GM23338 (cell line): ENCODE measurements around the gene LAMA4. TPM values are rescaled to one million over a fixed set of nuclear protein-coding genes. Genes with fewer than 3 reads are reported as not detected.

Experiments
- ATAC-seq: fragments of 200-7000 bp; cut with Tn5 transposase; 3 replicates; pipeline ENCODE4 v1.9.1; 2020
- DNase-seq: peaks from one replicate; pipeline ENCODE4 v3.0.0-alpha.2; 2015; ENCODE audit warnings: low spot score
- H2AFZ ChIP-seq: fragments of 200-600 bp; sonication (generic); 2 replicates; pipeline ENCODE4 v1.8.0; 2016; ENCODE audit warnings: antibody characterized with exemption, mild to moderate bottlenecking, moderate library complexity
- H3F3A ChIP-seq: fragments of 200-600 bp; sonication (generic); replicated peaks from 2 replicates; pipeline ENCODE4 v1.8.0; 2017; ENCODE audit warnings: antibody characterized with exemption, mixed run types, low read depth
- H3K27ac ChIP-seq: fragments of 200-600 bp; sonication (generic); 2 replicates; pipeline ENCODE4 v1.6.1; 2016; ENCODE audit warnings: low read depth
- H3K27me3 ChIP-seq: fragments of 200-600 bp; sonication (generic); 2 replicates; pipeline ENCODE4 v1.8.0; 2016; ENCODE audit warnings: mild to moderate bottlenecking, mixed run types, moderate library complexity; ENCODE audit not compliant: insufficient read depth
- H3K36me3 ChIP-seq: fragments of 200-600 bp; sonication (generic); 2 replicates; pipeline ENCODE4 v1.8.0; 2016; ENCODE audit warnings: mild to moderate bottlenecking; ENCODE audit not compliant: insufficient read depth
- H3K4me1 ChIP-seq: fragments of 200-600 bp; sonication (generic); 2 replicates; pipeline ENCODE4 v1.8.0; 2016; ENCODE audit warnings: mild to moderate bottlenecking, moderate library complexity; ENCODE audit not compliant: insufficient read depth
- H3K4me2 ChIP-seq: fragments of 200-600 bp; sonication (generic); 2 replicates; pipeline ENCODE4 v1.7.1; 2017; ENCODE audit warnings: mixed run types
- H3K4me3 ChIP-seq: fragments of 200-600 bp; sonication (generic); 2 replicates; pipeline ENCODE4 v1.6.1; 2016; ENCODE audit warnings: mixed run types
- H3K79me2 ChIP-seq: fragments of 200-600 bp; sonication (generic); replicated peaks from 2 replicates; pipeline ENCODE4 v1.8.0; 2017; ENCODE audit warnings: mild to moderate bottlenecking; ENCODE audit not compliant: insufficient read depth
- H3K9me2 ChIP-seq: fragments of 200-600 bp; sonication (generic); 2 replicates; pipeline ENCODE4 v1.8.0; 2017; ENCODE audit not compliant: insufficient read depth
- H4K20me1 ChIP-seq: fragments of 200-600 bp; sonication (generic); replicated peaks from 2 replicates; pipeline ENCODE4 v1.8.0; 2017; ENCODE audit warnings: mild to moderate bottlenecking; ENCODE audit not compliant: insufficient read depth
- H3K27ac Mint-ChIP-seq: 2 replicates; pipeline ENCODE4 v1.8.0; 2020; ENCODE audit warnings: inconsistent platforms, mild to moderate bottlenecking, moderate library complexity, mixed read lengths
- H3K27me3 Mint-ChIP-seq: 3 replicates; pipeline ENCODE4 v1.8.0; 2022; ENCODE audit warnings: low read depth, mild to moderate bottlenecking, moderate library complexity, mixed read lengths, inconsistent platforms; ENCODE audit not compliant: insufficient read depth, poor library complexity
- H3K36me3 Mint-ChIP-seq: 3 replicates; pipeline ENCODE4 v1.8.0; 2021; ENCODE audit warnings: low read depth, mild to moderate bottlenecking, inconsistent platforms, moderate library complexity, mixed read lengths
- H3K4me1 Mint-ChIP-seq: 3 replicates; pipeline ENCODE4 v1.8.0; 2020; ENCODE audit warnings: mild to moderate bottlenecking, inconsistent platforms, mixed read lengths
- H3K4me3 Mint-ChIP-seq: 3 replicates; pipeline ENCODE4 v1.8.0; 2021; ENCODE audit warnings: moderate library complexity, mild to moderate bottlenecking, inconsistent platforms, mixed read lengths
- H3K9me3 Mint-ChIP-seq: 3 replicates; pipeline ENCODE4 v1.8.0; 2020; ENCODE audit warnings: moderate library complexity, mild to moderate bottlenecking, inconsistent platforms, mixed read lengths
- CREB1 ChIP-seq: fragments of 250-450 bp; sonication (Bioruptor Pico); IDR thresholded peaks from 2 replicates; pipeline ENCODE4 v1.5.0; 2020; ENCODE audit warnings: low read depth, mild to moderate bottlenecking, moderate library complexity
- ETS1 ChIP-seq: IDR thresholded peaks from 2 replicates; pipeline ENCODE4 v1.6.1; 2016; ENCODE audit warnings: antibody characterized with exemption
- EZH2 ChIP-seq: fragments of 200-600 bp; sonication (generic); IDR thresholded peaks from one replicate; pipeline ENCODE4 v1.8.0; 2017; ENCODE audit warnings: antibody characterized with exemption, mild to moderate bottlenecking, low read depth; ENCODE audit not compliant: unreplicated experiment
- EZH2phosphoT487 ChIP-seq: fragments of 200-600 bp; sonication (generic); IDR thresholded peaks from one replicate; pipeline ENCODE4 v1.8.1; 2018; ENCODE audit warnings: antibody characterized with exemption; ENCODE audit not compliant: unreplicated experiment
- JUNB ChIP-seq: IDR thresholded peaks from one replicate; pipeline ENCODE4 v1.6.1; 2016; ENCODE audit warnings: antibody characterized with exemption; ENCODE audit not compliant: unreplicated experiment
- NANOG ChIP-seq: IDR thresholded peaks from 2 replicates; pipeline ENCODE4 v1.6.1; 2016; ENCODE audit warnings: antibody characterized with exemption, borderline replicate concordance
- POLR2AphosphoS5 ChIP-seq: IDR thresholded peaks from 2 replicates; pipeline ENCODE4 v1.6.1; 2016; ENCODE audit warnings: antibody characterized with exemption, low read depth
- REST ChIP-seq: IDR thresholded peaks from one replicate; pipeline ENCODE4 v1.6.1; 2018; ENCODE audit warnings: antibody characterized with exemption; ENCODE audit not compliant: unreplicated experiment
- STAT1 ChIP-seq: IDR thresholded peaks from one replicate; pipeline ENCODE4 v1.6.1; 2016; ENCODE audit warnings: antibody characterized with exemption; ENCODE audit not compliant: unreplicated experiment
- ZNF114 ChIP-seq: fragments of 250-450 bp; sonication (Bioruptor Pico); IDR thresholded peaks from 2 replicates; pipeline ENCODE4 v1.5.0; 2020; ENCODE audit warnings: mild to moderate bottlenecking, moderate library complexity
- ZNF331 ChIP-seq: fragments of 250-450 bp; sonication (Bioruptor Pico); IDR thresholded peaks from 2 replicates; pipeline ENCODE4 v1.5.0; 2020; ENCODE audit warnings: low read depth, mild to moderate bottlenecking, moderate library complexity
- ZNF462 ChIP-seq: fragments of 250-450 bp; sonication (Bioruptor Pico); IDR thresholded peaks from 2 replicates; pipeline ENCODE4 v1.5.0; 2020; ENCODE audit warnings: mild to moderate bottlenecking, moderate library complexity
- polyA plus RNA-seq: library from polyadenylated mRNA; unstranded; fragments of >200 nt; fragmentation: Nextera tagmentation; extraction: Ambion mirVana; gene quantifications from 2 replicates; pipeline ENCODE4 v1.2.1, GENCODE V29; 2016
- total RNA-seq: library from RNA; depleted of rRNA; stranded (reverse); fragments of >200 nt; shearing (Covaris generic); gene quantifications from 2 replicates; pipeline ENCODE4 v1.2.3, GENCODE V29; 2014
- TF ChIP-seq, protein P1 (sequence below), 2 experiments: fragments of 200-600 bp in 1 of 2; sonication (generic) in 1 of 2; conservative IDR thresholded peaks; 2 replicates each; pipeline versions ENCODE4 v1.5.1 to v1.6.1; 2016 to 2017; ENCODE audit warnings: antibody characterized with exemption in 2 of 2, low read depth in 2 of 2, mild to moderate bottlenecking in 2 of 2, moderate library complexity in 1 of 2

The LAMA4 gene
- total and polyA plus RNA-seq, 2 experiments from 2014 or later = 1.7 to 2.8 TPM

- no peak for ATAC-seq
- H3K4me3 ChIP-seq = no peak overlapping the region
- no peaks in the 10 kb centered on the region for H3K36me3 ChIP-seq
- no peak overlapping the region for H3K4me2 ChIP-seq
- H2AFZ ChIP-seq = no peak overlapping the region
- H3F3A ChIP-seq = no peaks in the 10 kb centered on the region
- no peak for DNase-seq
- no peak overlapping the region for H3K27ac ChIP-seq
- peaks cover 4% of the 10 kb centered on the region; the same call in 1 of the 2 replicates for H3K9me2 ChIP-seq
- H4K20me1 ChIP-seq = no peaks in the 10 kb centered on the region
- TF ChIP-seq ZNF462 (no peak), EZH2phosphoT487 (no peak), JUNB (no peak), REST (no peak), NANOG (no peak), CREB1 (CRISPR knock-in tag) (no peak), STAT1 (no peak), ZNF331 (no peak), POLR2AphosphoS5 (no peak), ZNF114 (CRISPR knock-in tag) (no peak), ETS1 (no peak), EZH2 (no peak)
- TF ChIP-seq, protein P1, sequence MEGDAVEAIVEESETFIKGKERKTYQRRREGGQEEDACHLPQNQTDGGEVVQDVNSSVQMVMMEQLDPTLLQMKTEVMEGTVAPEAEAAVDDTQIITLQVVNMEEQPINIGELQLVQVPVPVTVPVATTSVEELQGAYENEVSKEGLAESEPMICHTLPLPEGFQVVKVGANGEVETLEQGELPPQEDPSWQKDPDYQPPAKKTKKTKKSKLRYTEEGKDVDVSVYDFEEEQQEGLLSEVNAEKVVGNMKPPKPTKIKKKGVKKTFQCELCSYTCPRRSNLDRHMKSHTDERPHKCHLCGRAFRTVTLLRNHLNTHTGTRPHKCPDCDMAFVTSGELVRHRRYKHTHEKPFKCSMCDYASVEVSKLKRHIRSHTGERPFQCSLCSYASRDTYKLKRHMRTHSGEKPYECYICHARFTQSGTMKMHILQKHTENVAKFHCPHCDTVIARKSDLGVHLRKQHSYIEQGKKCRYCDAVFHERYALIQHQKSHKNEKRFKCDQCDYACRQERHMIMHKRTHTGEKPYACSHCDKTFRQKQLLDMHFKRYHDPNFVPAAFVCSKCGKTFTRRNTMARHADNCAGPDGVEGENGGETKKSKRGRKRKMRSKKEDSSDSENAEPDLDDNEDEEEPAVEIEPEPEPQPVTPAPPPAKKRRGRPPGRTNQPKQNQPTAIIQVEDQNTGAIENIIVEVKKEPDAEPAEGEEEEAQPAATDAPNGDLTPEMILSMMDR (conservative IDR thresholded peaks at IDR 0.05; ENCODE audit: low read depth in 2 of 2) = no peak
- H3K4me3 Mint-ChIP-seq = no peak overlapping the region
- no peaks in the 10 kb centered on the region for H3K9me3 Mint-ChIP-seq
- no peaks in the 10 kb centered on the region for H3K4me1 ChIP-seq
- H3K36me3 Mint-ChIP-seq = no peaks in the 10 kb centered on the region; the same call in 2 of the 3 replicates
- peaks cover 10% of the 10 kb centered on the region for H3K4me1 Mint-ChIP-seq
- H3K79me2 ChIP-seq = no peaks in the 10 kb centered on the region
- H3K27me3 ChIP-seq = no peaks in the 10 kb centered on the region
- peaks cover 2% of the 10 kb centered on the region for H3K27me3 Mint-ChIP-seq
- H3K27ac Mint-ChIP-seq = no peak overlapping the region
Observed at GRCh38 chr6:112225691-112226090, 28.7 kb downstream of the LAMA4 start.
